Activated CD8-positive, alpha-beta memory T cell treated with anti-CD3 and anti-CD28 coated beads, Interleukin-2, amount 50 U/mL, for 48 hours (primary cell): ENCODE measurements around the gene HIPK2.
A peak's percentile ranks its signal among the peaks of the same experiment; 100 is the strongest.

Experiments used
- DNase-seq: peaks from one replicate; pipeline ENCODE4 v3.0.0-alpha.2; 2020

The HIPK2 gene

DNA sequence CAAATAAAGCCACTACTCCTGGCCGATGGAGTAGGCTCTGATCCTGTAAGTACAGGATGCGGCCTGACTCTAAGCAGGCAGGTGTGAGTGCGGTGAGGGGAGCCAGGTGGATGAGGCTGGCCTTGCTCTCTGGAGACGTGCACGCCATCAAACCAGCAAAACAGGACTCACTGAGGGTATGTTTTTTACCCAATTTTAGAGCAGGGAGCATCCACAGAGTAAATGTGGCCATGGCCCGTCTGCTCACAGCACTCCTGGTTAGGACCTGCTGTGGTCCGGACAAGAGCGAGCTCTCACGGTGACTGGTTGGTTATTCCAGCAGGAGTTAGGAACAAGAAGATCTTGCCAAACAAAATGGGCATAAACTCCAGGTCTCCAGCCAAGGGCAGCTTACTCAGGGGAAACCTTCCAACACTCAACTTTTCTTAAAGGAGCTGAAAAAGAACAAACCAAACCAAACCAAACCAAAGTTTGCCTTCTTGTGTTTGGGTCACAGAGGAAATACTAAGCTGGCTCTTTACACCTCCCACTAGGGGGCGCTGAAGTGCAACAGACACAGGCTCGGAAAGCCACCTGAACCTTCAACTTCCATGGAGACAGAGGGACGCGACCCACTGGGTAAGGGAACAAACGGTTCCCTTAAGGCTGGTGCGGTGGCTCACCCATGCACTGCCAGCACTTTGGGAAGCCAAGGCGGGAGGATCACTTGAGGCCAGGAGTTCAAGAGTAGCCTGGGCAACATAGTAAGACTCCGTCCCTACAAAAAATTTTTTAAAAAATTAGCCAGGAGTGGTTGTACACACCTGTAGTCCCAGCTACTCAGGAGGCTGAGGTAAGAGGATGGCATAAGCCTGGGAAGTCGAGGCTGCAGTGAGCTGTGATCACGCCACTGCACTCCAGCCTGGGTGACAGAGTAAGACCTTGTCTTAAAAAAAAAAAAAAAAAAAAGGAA lies 131.9 kb downstream of the HIPK2 start:
- peak; percentile 93 for DNase-seq

DNA sequence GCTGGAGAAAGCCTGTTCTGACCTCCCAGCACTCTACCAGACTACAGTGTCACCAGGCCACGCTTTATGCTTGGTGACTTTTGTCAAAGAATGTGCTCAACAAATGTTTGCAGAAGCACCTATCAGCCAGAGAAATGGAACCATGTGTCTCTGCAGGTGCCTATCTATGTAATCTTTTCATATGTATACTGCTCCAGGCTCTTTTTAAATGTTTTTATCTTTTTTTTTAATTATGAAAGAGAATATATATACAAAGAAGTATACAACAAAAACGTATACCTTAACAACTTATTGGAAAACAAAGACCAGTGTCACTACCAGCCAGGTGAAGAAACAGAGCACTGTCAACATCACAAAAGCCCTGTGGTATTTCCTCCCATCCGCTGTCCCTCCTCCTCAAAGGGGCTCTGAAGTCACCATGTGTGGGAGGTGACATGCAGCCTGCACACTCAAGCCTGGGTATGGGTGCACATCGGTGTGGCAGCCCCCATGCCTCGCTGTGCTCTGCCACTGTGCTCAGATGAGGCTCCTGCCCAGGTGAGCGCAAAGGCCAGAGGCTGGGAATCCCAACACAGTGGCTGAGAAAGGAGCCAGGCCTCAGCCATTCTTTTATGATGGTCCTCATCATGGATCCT lies 133.7 kb downstream of the HIPK2 start:
- DNase-seq = no peak

DNA sequence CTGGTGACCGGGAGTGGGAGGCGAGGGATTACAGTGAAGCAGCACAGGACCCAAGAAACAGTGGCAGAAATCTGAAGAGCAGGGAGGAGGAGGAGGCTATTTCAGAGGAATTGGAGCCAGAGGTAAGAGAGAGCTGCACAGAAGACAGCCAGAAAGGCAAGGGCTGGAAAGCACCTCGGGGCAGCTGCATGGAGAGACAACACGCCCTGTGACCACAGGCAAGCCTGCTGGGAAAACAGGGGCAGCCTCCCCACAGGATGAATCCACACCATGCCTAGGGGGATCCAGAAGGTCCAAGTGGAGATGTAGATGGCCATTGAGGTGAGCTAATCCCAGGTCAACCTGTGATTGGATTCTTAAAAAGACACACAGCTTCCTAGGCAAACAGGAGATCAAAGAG lies 135.5 kb downstream of the HIPK2 start:
- DNase-seq = no peak

DNA sequence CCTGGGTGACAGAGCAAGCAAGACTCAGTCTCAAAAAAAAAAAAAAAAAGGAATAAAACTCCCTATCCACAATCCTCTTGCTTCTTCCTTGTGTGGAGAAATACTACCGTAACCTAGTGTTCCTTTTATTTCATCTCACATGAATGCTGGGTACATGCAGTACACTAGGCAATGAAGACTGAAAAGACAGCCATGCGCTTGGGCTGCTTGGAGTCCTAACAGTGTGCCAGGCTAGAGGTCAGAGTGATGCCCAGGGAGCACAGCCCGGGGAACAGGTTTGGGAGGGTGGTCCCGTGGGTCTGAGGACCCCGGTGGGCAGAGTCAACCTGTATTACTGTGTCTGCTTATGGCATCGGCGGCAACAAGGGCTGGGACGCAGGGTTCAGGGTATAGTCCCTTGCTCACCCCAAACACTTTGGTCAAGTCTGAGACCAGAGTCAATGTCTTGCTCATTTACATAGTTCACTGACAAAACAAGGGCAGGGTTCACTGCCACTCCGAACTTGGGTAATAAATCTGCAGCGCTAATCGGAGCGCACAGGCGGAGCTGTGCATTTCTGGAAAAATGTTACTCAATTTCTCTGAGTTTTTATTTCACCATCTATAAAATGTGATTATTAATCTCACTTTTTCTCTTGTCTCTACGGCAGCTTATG lies 136.3 kb downstream of the HIPK2 start:
- DNase-seq = no peak

DNA sequence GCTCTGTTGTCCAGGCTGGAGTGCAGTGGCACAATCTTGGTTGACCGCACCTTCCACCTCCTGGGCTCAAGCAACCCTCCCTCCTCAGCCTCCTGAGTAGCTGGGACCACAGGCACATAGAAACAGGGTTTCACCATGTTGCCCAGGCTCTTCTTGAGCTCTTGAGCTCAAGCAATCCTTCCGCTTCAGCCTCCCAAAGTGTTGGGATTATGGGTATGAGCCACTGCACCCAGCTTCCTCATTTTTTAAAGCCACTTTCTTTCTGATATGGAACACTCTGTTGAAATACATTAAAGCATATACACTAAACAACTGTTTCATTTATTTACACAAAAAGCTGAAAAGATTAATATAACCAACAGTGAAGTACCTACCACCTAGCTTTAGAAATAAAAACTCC lies 137.1 kb downstream of the HIPK2 start:
- no peak for DNase-seq

DNA sequence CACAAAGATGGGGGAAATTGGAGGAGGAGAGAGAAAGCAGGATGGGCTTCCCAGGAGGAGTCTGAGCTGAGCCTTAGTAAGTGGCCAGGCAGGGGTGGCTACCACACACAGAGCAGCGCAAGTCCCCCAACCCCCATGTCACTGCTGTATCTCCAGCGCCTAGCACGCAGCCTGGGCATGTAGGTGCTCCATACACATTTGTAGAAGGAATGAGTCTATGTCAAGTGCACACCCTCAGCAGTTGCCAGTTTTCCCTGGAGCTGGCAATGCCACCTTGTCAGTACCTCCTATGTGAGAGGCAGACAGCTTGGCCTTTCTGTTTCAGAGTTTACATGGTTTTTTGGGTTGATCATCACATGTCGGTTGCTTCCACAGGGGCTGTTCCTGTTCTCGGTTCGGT lies 138.2 kb downstream of the HIPK2 start:
- DNase-seq = no peak

DNA sequence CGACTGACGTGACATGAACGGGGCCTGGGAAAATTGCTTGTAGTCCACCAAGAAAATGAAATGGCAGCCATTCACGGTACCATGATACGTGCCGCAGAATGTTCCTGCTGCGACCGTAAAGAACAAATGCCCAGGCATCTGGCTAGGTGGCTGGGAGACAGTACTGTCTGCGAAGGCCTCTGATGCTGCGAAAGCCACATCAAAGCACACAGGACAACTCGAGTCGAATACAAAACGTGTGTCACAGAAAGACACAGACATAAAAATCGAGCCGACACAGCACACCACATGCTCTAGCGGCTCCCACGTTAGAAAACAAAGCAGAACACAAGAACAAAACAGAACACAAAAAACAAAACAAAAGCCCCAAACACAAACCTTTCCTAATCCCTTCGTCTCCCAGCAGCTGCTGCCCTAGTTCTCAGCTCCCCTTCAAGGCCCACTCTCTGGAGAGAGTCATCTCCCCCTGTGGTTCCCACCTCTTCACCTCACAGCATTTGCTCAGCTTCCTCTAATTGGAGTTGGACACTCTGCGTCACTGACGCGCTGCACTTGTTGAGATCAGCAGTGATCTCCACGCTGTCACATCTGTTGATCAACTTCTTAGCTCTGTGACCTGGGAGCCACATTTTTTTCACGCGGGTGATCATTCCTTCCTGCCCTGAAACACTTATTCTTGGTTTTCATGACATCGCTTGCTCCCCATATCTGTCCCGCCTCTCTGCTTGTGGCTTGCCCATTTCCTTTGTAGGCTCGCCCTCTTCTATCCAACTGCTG lies 142.1 kb downstream of the HIPK2 start:
- DNase-seq = peak; percentile 72

DNA sequence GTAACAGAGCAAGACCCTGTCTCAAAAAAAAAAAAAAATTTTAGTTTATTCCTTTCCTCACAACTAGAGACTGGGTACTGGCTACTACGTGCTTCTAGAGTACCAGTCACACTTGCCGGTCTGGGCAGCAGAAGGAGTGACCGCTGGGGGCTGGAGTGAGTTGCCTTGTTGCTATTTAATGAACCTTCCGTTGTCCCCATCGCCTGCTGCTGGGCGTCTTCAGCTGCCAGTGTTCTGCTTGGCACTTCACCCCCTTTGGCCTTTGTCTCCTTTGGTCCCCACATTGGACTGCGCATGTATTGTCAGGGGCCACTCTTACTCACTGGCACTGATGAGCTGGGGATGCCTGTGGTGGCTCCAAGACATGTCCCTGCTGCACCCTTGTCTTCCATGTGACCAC lies 143.7 kb downstream of the HIPK2 start:
- DNase-seq = no peak

DNA sequence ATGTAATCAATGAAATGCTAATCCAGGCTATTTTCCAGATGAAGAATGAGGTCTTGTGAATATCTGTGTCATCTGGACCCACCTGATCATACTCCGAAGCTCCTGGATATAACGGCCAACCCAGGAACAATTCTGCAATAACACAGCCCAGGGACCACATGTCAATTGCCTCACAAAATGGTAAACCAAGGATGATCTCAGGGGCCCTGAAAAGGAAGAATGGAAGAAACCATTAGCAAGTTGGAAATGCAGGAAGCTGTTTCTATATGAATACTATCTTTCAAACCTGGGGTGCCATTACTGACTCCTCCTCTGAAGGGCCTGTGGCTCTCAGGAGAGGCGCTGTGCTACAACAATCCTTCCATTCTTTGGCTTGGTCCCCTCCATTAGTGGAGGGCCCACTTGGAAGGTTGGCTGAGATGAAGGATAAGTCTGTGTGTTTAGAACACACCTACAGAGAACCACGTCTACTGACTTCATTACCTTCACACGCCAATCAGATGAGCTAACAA lies 146.2 kb downstream of the HIPK2 start:
- DNase-seq = no peak

DNA sequence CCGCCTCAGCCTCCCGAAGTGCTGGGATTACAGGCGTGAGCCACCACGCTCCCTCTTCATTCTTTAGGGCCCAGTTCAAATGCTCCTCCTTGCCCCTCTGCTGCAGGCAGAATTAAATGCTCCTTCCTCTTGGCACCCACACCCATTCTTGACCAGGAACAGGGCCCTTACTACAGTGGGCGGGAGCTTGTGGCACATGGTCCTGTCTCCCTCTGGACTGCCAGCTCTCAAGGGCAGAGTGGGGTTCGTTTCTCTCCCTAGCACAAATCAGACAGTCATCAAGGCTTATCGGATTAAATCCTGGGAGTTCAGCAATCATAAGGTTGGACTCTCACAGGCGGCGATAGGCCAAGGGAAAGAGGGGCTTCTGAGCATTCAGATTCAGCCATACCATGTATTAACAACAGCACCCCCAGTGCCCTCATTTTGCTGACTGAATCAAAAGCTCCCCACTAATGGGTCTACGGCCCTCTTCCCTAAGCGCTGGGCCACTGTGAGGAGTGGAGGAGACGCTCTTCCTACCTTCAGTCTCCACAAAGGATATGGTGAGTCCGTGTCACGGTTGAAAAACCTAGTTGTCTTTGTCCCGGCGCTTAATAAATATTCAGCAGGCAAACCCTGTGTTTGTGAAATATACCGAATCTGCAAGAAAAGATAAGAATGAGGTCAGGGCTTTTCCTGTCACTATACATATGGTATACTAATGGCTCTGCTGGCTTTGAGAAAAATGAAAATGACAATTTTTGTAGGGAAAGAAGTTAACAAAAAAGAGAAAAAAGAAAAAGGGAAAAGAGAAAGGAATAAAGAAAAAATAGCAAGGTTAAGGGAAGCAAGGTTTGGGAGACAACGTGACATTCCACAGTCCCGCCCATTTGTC lies 146.9 kb downstream of the HIPK2 start:
- peak; percentile 41 for DNase-seq

DNA sequence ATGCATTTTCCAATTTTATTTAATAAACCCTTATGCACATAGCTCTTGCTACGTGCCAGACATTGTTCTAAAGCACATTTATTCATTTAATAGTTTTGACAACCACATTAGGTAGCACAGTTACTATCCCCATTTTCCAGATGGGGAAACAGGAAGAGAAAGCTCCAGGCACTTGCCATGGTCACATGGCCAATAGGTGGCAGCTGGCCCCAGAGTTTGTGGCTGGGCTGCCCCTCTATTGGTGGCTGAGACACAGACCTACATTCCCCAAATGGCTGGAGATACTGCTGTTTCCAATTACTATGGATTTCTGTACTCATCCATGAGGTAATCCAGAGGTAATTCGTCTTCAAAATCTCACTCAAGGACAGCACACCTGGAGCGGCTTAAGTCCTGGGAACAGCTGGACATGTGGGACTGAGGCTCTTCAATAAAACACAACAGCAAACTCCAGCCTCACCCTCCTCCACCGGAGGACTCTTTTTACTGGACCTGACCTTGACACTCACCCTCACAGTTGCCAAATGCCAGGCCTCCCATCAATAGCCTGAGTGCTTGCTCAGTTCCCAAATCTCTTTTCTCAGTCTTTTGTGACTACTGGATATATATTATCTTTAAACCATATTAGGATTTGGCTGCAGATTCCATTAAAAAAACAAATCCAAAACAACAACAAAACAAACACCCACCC lies 148.3 kb downstream of the HIPK2 start:
- DNase-seq = peak; percentile 17

DNA sequence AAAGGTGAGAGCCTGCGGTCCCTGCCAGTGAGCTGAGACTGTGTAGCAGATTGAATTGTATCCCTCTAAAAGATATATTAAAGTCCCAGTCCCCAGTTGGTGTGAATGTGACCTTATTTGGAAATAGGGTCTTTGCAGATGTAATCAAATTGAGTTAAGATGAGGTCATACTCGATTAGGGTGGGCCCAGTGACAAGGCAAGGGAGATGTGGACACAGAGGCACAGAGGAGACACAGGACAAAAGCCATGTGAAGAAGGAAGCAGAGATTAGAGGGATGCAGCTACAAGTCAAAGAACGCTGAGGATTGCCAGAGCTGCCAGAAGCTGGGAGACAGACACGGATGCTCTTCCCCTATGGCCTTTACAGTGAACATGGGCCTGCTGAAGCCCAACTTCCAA lies 150.0 kb downstream of the HIPK2 start:
- peak; percentile 10 for DNase-seq

DNA sequence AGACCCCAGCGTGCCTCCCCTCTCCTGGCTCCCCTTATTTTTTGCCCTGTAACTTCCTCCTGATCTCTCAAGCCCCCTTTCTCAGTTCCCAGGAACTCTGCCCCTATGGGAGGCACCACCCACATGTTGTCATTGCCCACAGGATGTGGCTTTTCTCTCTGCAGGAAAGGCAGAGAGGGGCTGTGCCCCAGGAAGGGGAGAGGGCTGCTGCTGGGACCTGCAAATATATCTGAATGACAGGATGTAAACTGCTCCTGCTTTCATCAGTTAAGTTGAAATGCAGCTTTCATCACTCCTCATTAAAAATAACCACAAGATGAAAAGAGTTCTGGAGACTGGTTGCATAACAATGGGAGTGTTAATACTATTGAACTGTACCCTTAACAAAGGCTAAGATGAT lies 151.0 kb downstream of the HIPK2 start:
- DNase-seq = peak; percentile 53

DNA sequence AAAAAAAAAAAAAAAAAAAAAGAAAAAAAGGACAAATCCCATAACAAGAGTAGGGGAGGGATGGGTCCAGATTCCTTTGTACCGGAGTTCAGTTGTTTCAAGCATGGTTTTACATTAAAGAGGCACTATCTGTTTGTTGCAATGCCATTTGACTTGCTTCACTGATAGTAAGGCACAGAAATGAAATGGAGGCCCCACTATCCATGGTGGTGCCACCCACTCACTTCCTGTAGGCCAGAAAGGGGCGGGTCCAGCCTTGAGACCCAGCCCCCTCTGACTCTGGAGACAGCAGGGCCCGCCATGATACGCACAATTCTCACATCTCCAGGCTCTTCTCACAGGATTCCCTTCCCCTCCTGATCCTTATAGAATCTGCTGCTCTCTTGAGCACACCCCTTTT lies 154.3 kb downstream of the HIPK2 start:
- peak; percentile 47 for DNase-seq

DNA sequence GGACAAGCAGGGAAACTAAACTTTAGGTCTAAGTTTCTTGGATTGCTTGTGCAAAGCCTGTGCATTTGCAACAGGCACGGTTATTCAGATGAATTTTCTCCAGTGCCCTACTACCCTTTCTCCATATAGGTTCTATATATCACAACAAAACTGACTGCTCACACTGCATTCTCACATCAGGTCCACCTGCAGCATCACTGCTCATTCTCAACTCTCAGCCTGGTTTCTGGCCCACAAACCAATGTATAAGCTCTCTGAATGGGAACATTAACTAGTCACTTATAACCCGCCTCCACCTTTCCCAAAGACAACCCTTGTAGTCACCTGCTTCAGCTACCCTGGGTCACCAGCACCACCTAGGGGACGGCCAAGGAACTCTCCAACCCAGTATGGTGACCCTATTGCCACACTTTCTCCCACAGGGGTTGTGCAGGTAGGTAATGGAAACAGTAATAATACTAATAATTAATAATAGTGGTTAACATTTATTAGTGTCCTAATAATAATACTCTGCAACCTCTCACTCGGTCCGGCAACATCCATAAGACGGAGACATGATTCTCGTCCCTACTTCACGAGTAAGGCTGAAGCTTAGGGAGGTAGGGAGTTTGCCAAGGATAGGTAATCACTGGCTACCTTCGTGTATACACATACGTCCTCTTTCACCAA lies 157.0 kb downstream of the HIPK2 start:
- peak; percentile 78 for DNase-seq

DNA sequence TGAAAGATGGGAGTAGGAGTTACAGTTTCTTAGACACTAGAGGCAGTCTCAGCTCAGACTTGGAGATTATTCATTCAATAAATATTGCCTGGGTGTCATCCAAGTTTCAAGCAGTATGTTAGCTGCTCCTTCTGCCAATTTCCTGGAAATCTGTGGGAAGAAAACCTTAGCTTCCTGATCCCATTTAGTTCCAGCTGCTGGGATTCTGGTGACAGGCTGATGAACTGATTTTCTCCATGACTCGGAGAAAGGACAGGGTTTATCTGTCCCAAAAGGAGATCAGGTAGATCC lies 158.5 kb downstream of the HIPK2 start:
- no peak for DNase-seq

DNA sequence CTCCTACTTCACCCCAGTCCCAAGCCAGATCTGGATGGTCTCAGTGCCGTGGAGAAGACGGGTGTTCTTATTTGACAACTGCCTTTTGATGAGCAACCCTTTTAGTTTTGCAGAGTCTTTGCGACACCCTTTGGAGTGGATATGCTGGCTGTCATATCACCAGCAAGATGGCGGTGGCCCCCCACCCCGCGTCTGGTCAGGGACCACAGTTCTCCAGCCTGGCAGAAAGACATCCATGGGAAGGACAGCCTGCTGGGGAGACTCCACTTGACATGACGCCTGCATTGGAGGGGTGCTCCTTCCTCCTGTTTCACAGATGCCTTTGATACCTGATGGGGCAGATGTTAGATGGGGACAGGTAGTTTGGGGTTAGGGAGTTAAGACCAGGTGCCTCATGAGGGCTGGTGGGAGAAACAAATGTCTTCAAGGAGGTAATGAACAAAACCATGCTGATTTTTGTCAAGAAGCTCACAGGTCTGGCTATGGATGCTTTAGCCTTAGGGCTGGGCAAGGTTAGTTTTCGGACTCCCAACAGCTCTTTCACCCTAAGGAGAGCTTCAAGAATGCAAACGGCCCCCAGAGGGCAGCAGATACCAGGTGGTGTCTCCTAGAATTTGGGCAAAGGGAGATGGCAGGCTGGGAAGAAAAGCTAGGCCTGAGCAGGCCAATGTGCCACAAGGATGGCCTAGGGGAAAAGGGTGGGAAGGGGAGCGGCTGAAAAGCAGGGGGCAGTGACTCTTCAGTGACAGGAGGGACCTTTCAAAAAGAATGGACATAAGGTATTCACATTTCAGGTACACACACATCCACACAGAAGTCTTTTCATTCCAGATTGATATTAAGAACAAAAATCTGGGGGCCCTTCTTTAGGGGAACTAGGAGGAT lies 159.1 kb downstream of the HIPK2 start:
- DNase-seq = peak; percentile 71

DNA sequence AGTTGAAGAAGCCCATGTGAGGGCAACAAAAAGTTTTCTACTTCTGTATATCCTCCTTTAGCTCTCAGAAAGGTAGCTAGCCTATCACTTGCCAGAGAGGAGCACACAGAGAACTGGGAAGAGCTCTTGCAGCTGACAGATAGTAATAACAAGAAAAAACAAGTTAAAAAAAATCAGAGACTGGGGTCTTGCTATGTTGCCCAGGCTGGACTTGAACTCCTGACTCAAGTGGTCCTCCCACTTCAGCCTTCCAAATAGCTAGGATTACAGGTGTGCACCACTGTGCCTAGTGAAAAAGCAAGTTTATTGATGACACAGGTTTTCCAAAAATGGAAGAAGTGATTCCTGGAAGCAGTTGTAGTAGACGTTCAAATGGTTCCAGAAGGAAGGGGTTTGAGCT lies 160.7 kb downstream of the HIPK2 start:
- DNase-seq = no peak

DNA sequence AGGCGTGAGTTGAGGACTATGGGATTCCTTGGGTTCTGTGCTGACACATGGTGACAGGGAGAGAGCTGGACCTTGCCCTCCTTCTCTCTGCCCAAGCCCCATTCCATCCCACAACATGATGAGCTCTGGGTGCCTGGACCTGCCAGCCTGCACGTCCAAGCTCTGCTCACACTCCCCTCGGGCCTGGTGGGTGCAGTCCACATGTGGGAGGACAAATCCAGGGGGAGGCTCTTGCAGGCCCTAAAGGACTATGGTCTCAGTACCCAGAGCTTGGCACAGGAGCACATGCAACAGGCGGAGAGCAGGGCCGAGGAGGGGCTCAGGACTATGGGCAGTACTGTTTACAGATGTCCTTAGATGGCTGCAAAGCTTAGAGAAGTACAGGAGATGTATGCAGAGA lies 162.9 kb downstream of the HIPK2 start:
- DNase-seq = peak; percentile 40

DNA sequence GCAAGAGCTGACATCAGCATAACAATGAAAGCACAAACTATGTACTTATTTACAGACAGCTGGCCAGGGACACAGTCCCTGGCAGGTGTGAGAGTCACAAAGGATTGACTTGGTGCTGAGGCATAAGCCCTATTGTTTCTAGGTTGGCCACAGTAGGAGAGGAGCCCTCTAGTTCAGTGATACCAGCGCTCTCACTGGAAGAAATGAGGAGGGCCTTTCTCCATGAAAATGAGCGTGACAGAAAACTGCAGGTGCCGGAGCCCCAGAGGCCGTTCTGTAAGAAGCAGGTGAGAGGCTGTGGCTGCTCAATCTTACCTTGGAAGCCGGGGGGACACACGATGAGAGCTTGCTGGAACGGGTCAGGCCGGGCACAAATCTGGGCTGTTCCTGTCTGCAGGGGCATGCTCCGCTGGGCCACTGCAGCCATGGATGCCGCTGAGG lies 163.8 kb downstream of the HIPK2 start:
- peak; percentile 34 for DNase-seq
